Neural cell (in vitro differentiated cells): ENCODE data around the gene COL19A1. TPM values are rescaled to one million over a fixed set of nuclear protein-coding genes. Genes with fewer than 3 reads are reported as not detected.

Experiments used
- H2AFZ ChIP-seq: fragments of 200-600, 300-800 bp; sonication (generic), shearing (Covaris generic); 2 replicates; pipeline ENCODE4 v1.6.0; 2014; ENCODE audit warnings: low read depth, mild to moderate bottlenecking, antibody characterized with exemption, low read length, moderate library complexity
- H3F3A ChIP-seq: fragments of 200-600 bp; shearing (Covaris generic); 2 replicates; pipeline ENCODE4 v1.6.1; 2016; ENCODE audit warnings: mild to moderate bottlenecking, moderate library complexity, mixed read lengths, antibody characterized with exemption, low read length; ENCODE audit not compliant: insufficient read depth, poor library complexity, severe bottlenecking
- H3K27ac ChIP-seq: fragments of 200-600, 300-800 bp; sonication (generic), shearing (Covaris generic); 2 replicates; pipeline ENCODE4 v1.5.1; 2014; ENCODE audit warnings: mild to moderate bottlenecking, low read length, moderate library complexity
- H3K27me3 ChIP-seq: fragments of 300-800, 200-600 bp; sonication (generic), shearing (Covaris generic); 2 replicates; pipeline ENCODE4 v1.6.0; 2014; ENCODE audit warnings: mild to moderate bottlenecking, low read depth, low read length, moderate library complexity; ENCODE audit not compliant: insufficient read depth
- H3K36me3 ChIP-seq: fragments of 300-800, 200-600 bp; sonication (generic), shearing (Covaris generic); 2 replicates; pipeline ENCODE4 v1.5.1; 2014; ENCODE audit warnings: mild to moderate bottlenecking, antibody characterized with exemption, low read length, moderate library complexity; ENCODE audit not compliant: insufficient read depth
- H3K4me2 ChIP-seq: fragments of 300-800, 200-600 bp; sonication (generic), shearing (Covaris generic); 2 replicates; pipeline ENCODE4 v1.6.0; 2014; ENCODE audit warnings: mild to moderate bottlenecking, low read length
- H3K4me3 ChIP-seq: fragments of 300-800, 200-600 bp; sonication (generic), shearing (Covaris generic); 2 replicates; pipeline ENCODE4 v1.5.1; 2014; ENCODE audit warnings: mild to moderate bottlenecking, low read length, moderate library complexity
- H3K79me2 ChIP-seq: fragments of 200-600 bp; shearing (Covaris generic); replicated peaks from 2 replicates; pipeline ENCODE4 v1.6.0; 2014; ENCODE audit warnings: mild to moderate bottlenecking, low read length, moderate library complexity; ENCODE audit not compliant: insufficient read depth
- H3K9ac ChIP-seq: fragments of 300-800, 200-600 bp; sonication (generic), shearing (Covaris generic); 2 replicates; pipeline ENCODE4 v1.6.1; 2016; ENCODE audit warnings: mild to moderate bottlenecking, low read length, mixed read lengths
- H3K9me2 ChIP-seq: fragments of 200-600 bp; shearing (Covaris generic); 2 replicates; pipeline ENCODE4 v1.6.1; 2016; ENCODE audit warnings: mild to moderate bottlenecking, low read length, mixed read lengths; ENCODE audit not compliant: insufficient read depth
- H3K9me3 ChIP-seq: fragments of 200-600, 300-800 bp; sonication (generic), shearing (Covaris generic); 2 replicates; pipeline ENCODE4 v1.6.1; 2016; ENCODE audit warnings: mild to moderate bottlenecking, mixed run types, low read length, moderate library complexity, mixed read lengths
- H4K20me1 ChIP-seq: fragments of 200-600 bp; shearing (Covaris generic); 2 replicates; pipeline ENCODE4 v1.6.1; 2016; ENCODE audit warnings: mild to moderate bottlenecking, mixed run types; ENCODE audit not compliant: insufficient read depth
- EP300 ChIP-seq: fragments of 450-650 bp; conservative IDR thresholded peaks from 2 replicates; pipeline ENCODE4 v1.6.1; 2014; ENCODE audit warnings: antibody characterized with exemption, mild to moderate bottlenecking, moderate library complexity; ENCODE audit not compliant: poor library complexity, severe bottlenecking
- EZH2 ChIP-seq: fragments of 200-600, 300-800 bp; shearing (Covaris generic), sonication (generic); IDR thresholded peaks from 2 replicates; pipeline ENCODE4 v1.6.1; 2014; ENCODE audit warnings: antibody characterized with exemption, low read length, borderline replicate concordance, mild to moderate bottlenecking; ENCODE audit not compliant: insufficient read depth, poor library complexity, severe bottlenecking
- MXI1 ChIP-seq: fragments of 450-650 bp; conservative IDR thresholded peaks from 2 replicates; pipeline ENCODE4 v1.6.1; 2014; ENCODE audit warnings: antibody characterized with exemption, mild to moderate bottlenecking; ENCODE audit not compliant: poor library complexity, severe bottlenecking
- POLR2AphosphoS5 ChIP-seq: IDR thresholded peaks from 2 replicates; pipeline ENCODE4 v1.6.1; 2012
- RAD21 ChIP-seq: fragments of 450-650 bp; conservative IDR thresholded peaks from 2 replicates; pipeline ENCODE4 v1.6.1; 2014; ENCODE audit warnings: antibody characterized with exemption, mild to moderate bottlenecking, moderate library complexity
- SMC3 ChIP-seq: fragments of 450-650 bp; conservative IDR thresholded peaks from 2 replicates; pipeline ENCODE4 v1.6.1; 2014; ENCODE audit warnings: antibody characterized with exemption, mild to moderate bottlenecking, moderate library complexity; ENCODE audit not compliant: poor library complexity
- TAF1 ChIP-seq: IDR thresholded peaks from 2 replicates; pipeline ENCODE4 v1.6.1; 2012; ENCODE audit warnings: low read depth
- polyA plus RNA-seq: library from polyadenylated mRNA; depleted of rRNA; stranded (reverse); fragments of >200 nt; gene quantifications from 2 replicates; pipeline ENCODE4 v1.2.3, GENCODE V29; 2014
- TF ChIP-seq, protein P1 (sequence below): IDR thresholded peaks from 2 replicates; pipeline ENCODE4 v1.6.1; 2012; ENCODE audit warnings: borderline replicate concordance
- TF ChIP-seq, protein P2 (sequence below): fragments of 450-650 bp; IDR thresholded peaks from 2 replicates; pipeline ENCODE4 v1.5.1; 2014; ENCODE audit warnings: antibody characterized with exemption, mild to moderate bottlenecking, moderate library complexity; ENCODE audit not compliant: poor library complexity, severe bottlenecking

Gene COL19A1
- polyA plus RNA-seq, 1 donor from 2014 or later: 0.24 TPM

DNA sequence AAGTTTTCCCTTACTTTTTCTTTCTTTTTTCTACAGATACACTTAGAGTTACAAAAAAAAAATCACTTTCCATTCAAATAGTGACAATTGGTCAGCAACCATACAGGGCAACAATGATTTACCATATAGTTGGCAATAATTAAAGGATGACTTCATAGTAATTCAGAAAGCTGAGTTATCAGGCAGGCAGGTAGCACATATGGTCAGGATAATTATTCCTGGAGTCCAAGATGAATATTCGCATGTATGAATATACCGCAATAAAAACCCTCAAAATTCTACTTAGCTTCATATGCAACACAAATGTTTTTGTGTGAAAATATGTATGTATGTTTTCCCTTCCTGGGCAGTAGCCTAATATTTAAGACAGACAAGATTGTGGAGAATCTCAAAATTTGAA, 34.5 kb downstream of the COL19A1 start:
- no peaks in the 10 kb centered on the region for H4K20me1 ChIP-seq
- no peak overlapping the region for H3K4me2 ChIP-seq
- H3K27me3 ChIP-seq: no peaks in the 10 kb centered on the region
- H3K9me3 ChIP-seq: no peaks in the 10 kb centered on the region
- H3K36me3 ChIP-seq: no peaks in the 10 kb centered on the region
- no peak overlapping the region for H3K4me3 ChIP-seq
- no peak overlapping the region for H2AFZ ChIP-seq
- no peaks in the 10 kb centered on the region for H3F3A ChIP-seq
- no peaks in the 10 kb centered on the region for H3K79me2 ChIP-seq
- no peak overlapping the region for H3K9ac ChIP-seq
- H3K27ac ChIP-seq: no peak overlapping the region
- TF ChIP-seq SMC3 (no peak), EZH2 (no peak), POLR2AphosphoS5 (no peak)
- TF ChIP-seq, protein P1, sequence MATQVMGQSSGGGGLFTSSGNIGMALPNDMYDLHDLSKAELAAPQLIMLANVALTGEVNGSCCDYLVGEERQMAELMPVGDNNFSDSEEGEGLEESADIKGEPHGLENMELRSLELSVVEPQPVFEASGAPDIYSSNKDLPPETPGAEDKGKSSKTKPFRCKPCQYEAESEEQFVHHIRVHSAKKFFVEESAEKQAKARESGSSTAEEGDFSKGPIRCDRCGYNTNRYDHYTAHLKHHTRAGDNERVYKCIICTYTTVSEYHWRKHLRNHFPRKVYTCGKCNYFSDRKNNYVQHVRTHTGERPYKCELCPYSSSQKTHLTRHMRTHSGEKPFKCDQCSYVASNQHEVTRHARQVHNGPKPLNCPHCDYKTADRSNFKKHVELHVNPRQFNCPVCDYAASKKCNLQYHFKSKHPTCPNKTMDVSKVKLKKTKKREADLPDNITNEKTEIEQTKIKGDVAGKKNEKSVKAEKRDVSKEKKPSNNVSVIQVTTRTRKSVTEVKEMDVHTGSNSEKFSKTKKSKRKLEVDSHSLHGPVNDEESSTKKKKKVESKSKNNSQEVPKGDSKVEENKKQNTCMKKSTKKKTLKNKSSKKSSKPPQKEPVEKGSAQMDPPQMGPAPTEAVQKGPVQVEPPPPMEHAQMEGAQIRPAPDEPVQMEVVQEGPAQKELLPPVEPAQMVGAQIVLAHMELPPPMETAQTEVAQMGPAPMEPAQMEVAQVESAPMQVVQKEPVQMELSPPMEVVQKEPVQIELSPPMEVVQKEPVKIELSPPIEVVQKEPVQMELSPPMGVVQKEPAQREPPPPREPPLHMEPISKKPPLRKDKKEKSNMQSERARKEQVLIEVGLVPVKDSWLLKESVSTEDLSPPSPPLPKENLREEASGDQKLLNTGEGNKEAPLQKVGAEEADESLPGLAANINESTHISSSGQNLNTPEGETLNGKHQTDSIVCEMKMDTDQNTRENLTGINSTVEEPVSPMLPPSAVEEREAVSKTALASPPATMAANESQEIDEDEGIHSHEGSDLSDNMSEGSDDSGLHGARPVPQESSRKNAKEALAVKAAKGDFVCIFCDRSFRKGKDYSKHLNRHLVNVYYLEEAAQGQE: no peak
- no peaks in the 10 kb centered on the region for H3K9me2 ChIP-seq

DNA sequence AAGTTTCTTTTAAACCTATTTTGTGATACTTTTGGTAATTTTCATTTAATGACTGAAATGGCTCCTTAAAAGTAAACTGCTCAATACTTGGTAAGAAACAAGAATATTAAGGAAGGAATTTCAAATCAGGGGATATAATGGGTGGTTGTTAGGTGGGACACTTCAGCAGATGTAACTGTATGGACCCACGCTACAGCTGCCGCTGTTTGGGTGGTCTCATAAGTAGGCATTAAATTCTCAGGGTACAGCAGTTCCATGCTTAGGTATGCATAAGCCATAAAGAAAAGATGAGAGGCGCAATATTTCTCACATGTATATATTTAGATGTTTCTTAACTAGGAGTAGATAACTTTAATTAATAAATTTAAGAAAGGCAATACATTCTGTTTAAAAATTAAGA, 35.0 kb downstream of the COL19A1 start:
- Histone ChIP-seq H3K79me2 (no peaks in the 10 kb centered on the region), H3K4me3 (no peak overlapping the region), H3K9ac (no peak overlapping the region), H3F3A (no peaks in the 10 kb centered on the region), H3K4me2 (no peak overlapping the region), H2AFZ (no peak overlapping the region), H3K9me2 (no peaks in the 10 kb centered on the region), H3K9me3 (no peaks in the 10 kb centered on the region), H3K27me3 (no peaks in the 10 kb centered on the region), H4K20me1 (no peaks in the 10 kb centered on the region), H3K36me3 (no peaks in the 10 kb centered on the region), H3K27ac (no peak overlapping the region)
- TF ChIP-seq EP300 (no peak), SMC3 (no peak), EZH2 (no peak), RAD21 (no peak), TAF1 (no peak), MXI1 (no peak), POLR2AphosphoS5 (no peak)
- TF ChIP-seq, protein P2, sequence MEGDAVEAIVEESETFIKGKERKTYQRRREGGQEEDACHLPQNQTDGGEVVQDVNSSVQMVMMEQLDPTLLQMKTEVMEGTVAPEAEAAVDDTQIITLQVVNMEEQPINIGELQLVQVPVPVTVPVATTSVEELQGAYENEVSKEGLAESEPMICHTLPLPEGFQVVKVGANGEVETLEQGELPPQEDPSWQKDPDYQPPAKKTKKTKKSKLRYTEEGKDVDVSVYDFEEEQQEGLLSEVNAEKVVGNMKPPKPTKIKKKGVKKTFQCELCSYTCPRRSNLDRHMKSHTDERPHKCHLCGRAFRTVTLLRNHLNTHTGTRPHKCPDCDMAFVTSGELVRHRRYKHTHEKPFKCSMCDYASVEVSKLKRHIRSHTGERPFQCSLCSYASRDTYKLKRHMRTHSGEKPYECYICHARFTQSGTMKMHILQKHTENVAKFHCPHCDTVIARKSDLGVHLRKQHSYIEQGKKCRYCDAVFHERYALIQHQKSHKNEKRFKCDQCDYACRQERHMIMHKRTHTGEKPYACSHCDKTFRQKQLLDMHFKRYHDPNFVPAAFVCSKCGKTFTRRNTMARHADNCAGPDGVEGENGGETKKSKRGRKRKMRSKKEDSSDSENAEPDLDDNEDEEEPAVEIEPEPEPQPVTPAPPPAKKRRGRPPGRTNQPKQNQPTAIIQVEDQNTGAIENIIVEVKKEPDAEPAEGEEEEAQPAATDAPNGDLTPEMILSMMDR: no peak
- TF ChIP-seq, protein P1: no peak
